SU-DHL-6 (cell line): ENCODE results near the gene ANXA6.

ENCODE experiments used
- H2AFZ ChIP-seq: fragments of 200-600 bp; sonication (generic); 2 replicates; pipeline ENCODE4 v1.6.1; 2014; ENCODE audit warnings: low read depth, mild to moderate bottlenecking, moderate library complexity, mixed read lengths, antibody characterized with exemption, low read length; ENCODE audit not compliant: severe bottlenecking
- H3F3A ChIP-seq: fragments of 200-600 bp; shearing (Covaris generic); 2 replicates; pipeline ENCODE4 v1.6.0; 2016; ENCODE audit warnings: antibody characterized with exemption, mild to moderate bottlenecking; ENCODE audit not compliant: insufficient read depth
- H3K27ac ChIP-seq: fragments of 200-600 bp; sonication (generic); 2 replicates; pipeline ENCODE4 v1.5.1; 2016; ENCODE audit warnings: low read depth, mild to moderate bottlenecking, low read length, moderate library complexity, mixed read lengths
- H3K27me3 ChIP-seq: fragments of 200-600 bp; sonication (generic), shearing (Covaris generic); 2 replicates; pipeline ENCODE4 v1.6.0; 2014; ENCODE audit warnings: mild to moderate bottlenecking, low read length
- H3K36me3 ChIP-seq: fragments of 200-600 bp; sonication (generic); 2 replicates; pipeline ENCODE4 v1.6.1; 2014; ENCODE audit warnings: mild to moderate bottlenecking, low read length, mixed read lengths
- H3K4me2 ChIP-seq: fragments of 300-600, 200-600 bp; shearing (Covaris generic), sonication (generic); 2 replicates; pipeline ENCODE4 v1.6.0; 2014; ENCODE audit warnings: low read length, low read depth, mild to moderate bottlenecking; ENCODE audit not compliant: poor library complexity, severe bottlenecking
- H3K4me3 ChIP-seq: fragments of 200-600 bp; sonication (generic); 2 replicates; pipeline ENCODE4 v1.5.1; 2014; ENCODE audit warnings: antibody characterized with exemption, low read length, mild to moderate bottlenecking, mixed read lengths; ENCODE audit not compliant: insufficient read depth, poor library complexity, severe bottlenecking
- H3K79me2 ChIP-seq: fragments of 200-600 bp; sonication (generic); 2 replicates; pipeline ENCODE4 v1.6.1; 2014; ENCODE audit warnings: mild to moderate bottlenecking, low read length, moderate library complexity; ENCODE audit not compliant: insufficient read depth
- H3K9ac ChIP-seq: fragments of 200-600 bp; sonication (generic); 2 replicates; pipeline ENCODE4 v1.7.0; 2014; ENCODE audit warnings: mild to moderate bottlenecking, low read length
- H3K9me2 ChIP-seq: fragments of 200-600 bp; sonication (generic); replicated peaks from 2 replicates; pipeline ENCODE4 v1.6.1; 2014; ENCODE audit warnings: low read length; ENCODE audit not compliant: insufficient read depth
- H3K9me3 ChIP-seq: fragments of 200-600 bp; sonication (generic); 2 replicates; pipeline ENCODE4 v1.6.1; 2014; ENCODE audit warnings: low read length, mixed read lengths; ENCODE audit not compliant: insufficient read depth
- H4K20me1 ChIP-seq: fragments of 200-600 bp; sonication (generic); 2 replicates; pipeline ENCODE4 v1.6.1; 2014; ENCODE audit warnings: low read depth, mild to moderate bottlenecking, antibody characterized with exemption, low read length, moderate library complexity, mixed read lengths
- EZH2phosphoT487 ChIP-seq: fragments of 200-600 bp; sonication (generic), shearing (Covaris generic); conservative IDR thresholded peaks from 2 replicates; pipeline ENCODE4 v1.6.1; 2018; ENCODE audit warnings: mild to moderate bottlenecking, antibody characterized with exemption, low read length, moderate library complexity, mixed read lengths
- TF ChIP-seq, protein P1 (sequence below): fragments of 200-600 bp; sonication (generic); IDR thresholded peaks from one replicate; pipeline ENCODE4 v1.5.1; 2017; ENCODE audit warnings: antibody characterized with exemption, mild to moderate bottlenecking, low read length, moderate library complexity; ENCODE audit not compliant: insufficient read depth, poor library complexity, severe bottlenecking

The ANXA6 gene

DNA sequence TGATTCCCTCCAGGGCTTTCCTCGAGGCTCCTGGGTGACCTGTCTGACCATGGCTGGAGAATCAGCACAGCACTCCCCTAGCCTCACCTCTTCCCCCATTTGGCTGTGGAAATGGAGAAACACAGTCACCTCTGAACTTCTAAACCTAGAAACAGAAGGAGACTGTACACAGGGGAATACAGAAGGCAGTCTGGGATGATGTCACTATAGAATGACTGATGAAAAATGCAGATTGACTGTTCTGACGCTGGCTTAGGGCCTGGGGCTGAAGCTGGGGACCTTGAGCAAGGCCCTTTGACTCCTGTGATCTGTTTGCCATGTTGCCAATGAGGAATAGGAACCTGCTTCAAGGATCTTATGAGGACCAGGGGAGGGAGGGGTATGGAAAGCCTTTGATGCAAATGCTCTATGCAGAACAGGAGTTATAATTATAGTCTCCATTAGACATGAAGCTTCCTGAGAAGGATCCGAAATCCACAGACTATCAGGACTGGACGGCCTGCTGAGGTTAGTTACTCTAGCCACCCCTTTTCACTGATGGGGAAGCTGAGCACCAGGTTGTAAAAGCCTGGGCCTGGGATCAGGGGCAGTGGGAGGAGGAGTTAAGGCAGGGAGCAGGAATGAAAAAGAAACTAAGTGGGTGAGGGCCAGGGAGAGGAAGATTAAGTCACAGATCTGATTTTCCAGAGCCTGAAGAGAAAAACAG lies 24.4 kb upstream of the ANXA6 start:
- no peak overlapping the region for H3K4me2 ChIP-seq
- TF ChIP-seq, protein P1, sequence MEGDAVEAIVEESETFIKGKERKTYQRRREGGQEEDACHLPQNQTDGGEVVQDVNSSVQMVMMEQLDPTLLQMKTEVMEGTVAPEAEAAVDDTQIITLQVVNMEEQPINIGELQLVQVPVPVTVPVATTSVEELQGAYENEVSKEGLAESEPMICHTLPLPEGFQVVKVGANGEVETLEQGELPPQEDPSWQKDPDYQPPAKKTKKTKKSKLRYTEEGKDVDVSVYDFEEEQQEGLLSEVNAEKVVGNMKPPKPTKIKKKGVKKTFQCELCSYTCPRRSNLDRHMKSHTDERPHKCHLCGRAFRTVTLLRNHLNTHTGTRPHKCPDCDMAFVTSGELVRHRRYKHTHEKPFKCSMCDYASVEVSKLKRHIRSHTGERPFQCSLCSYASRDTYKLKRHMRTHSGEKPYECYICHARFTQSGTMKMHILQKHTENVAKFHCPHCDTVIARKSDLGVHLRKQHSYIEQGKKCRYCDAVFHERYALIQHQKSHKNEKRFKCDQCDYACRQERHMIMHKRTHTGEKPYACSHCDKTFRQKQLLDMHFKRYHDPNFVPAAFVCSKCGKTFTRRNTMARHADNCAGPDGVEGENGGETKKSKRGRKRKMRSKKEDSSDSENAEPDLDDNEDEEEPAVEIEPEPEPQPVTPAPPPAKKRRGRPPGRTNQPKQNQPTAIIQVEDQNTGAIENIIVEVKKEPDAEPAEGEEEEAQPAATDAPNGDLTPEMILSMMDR: no peak
- TF ChIP-seq EZH2phosphoT487: no peak
- peaks cover 45% of the 10 kb centered on the region for H3K36me3 ChIP-seq
- H3K4me3 ChIP-seq: no peak overlapping the region
- H3K27ac ChIP-seq: peak overlapping the region; percentile 41
- peaks cover 39% of the 10 kb centered on the region for H3F3A ChIP-seq
- no peak overlapping the region for H2AFZ ChIP-seq
- H4K20me1 ChIP-seq: no peaks in the 10 kb centered on the region
- no peaks in the 10 kb centered on the region for H3K9me2 ChIP-seq
- H3K9me3 ChIP-seq: no peaks in the 10 kb centered on the region
- no peak overlapping the region for H3K9ac ChIP-seq
- H3K27me3 ChIP-seq: no peaks in the 10 kb centered on the region
- H3K79me2 ChIP-seq: peaks cover 4% of the 10 kb centered on the region; the same call in 1 of the 2 replicates

- Histone ChIP-seq H3K27me3 (no peaks in the 10 kb centered on the region), H3K27ac (peak overlapping the region; percentile 41; the same call in 1 of the 2 replicates), H3K36me3 (peaks cover 30% of the 10 kb centered on the region), H3K4me3 (no peak overlapping the region), H3F3A (peaks cover 45% of the 10 kb centered on the region; the same call in 1 of the 2 replicates), H3K4me2 (no peak overlapping the region), H3K79me2 (no peaks in the 10 kb centered on the region), H4K20me1 (no peaks in the 10 kb centered on the region), H3K9me2 (no peaks in the 10 kb centered on the region), H2AFZ (no peak overlapping the region), H3K9ac (no peak overlapping the region), H3K9me3 (no peaks in the 10 kb centered on the region)
- TF ChIP-seq, protein P1: no peak
- TF ChIP-seq EZH2phosphoT487: no peak
These were observed 22.7 kb upstream of the ANXA6 start for GRCh38 chr5:151180291-151180690.

DNA sequence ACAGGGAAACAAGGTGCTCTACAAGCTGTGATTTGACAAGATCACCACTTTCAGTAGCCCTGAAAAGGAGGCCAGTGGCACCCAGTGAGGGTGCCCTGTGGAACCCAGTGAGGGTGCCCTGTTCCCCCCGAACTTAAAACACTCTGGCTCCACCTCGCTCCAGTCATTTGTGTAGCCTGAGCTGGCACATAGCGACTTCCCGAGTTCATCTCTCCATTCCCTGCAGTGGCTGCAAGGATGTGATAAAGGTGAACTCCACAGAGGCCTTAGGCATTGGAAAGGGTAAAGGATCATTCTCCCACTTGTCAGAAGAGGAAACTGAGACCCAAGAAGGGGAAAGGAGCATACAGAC lies 21.9 kb upstream of the ANXA6 start:
- TF ChIP-seq, protein P1: no peak
- no peak for TF ChIP-seq EZH2phosphoT487
- Histone ChIP-seq H3K36me3 (peaks cover 23% of the 10 kb centered on the region), H4K20me1 (no peaks in the 10 kb centered on the region), H3K9me3 (no peaks in the 10 kb centered on the region), H3K27me3 (no peaks in the 10 kb centered on the region), H2AFZ (no peak overlapping the region), H3F3A (peaks cover 42% of the 10 kb centered on the region; the same call in 1 of the 2 replicates), H3K79me2 (no peaks in the 10 kb centered on the region), H3K9ac (no peak overlapping the region), H3K27ac (0 out of 2 replicates have a peak overlapping the region, but pooled peaks have one; percentile 41), H3K9me2 (no peaks in the 10 kb centered on the region), H3K4me2 (no peak overlapping the region), H3K4me3 (no peak overlapping the region)
